Stimulated activated CD4-positive, alpha-beta T cell treated with anti-CD3 and anti-CD28 coated beads, TNF-alpha, amount 100 ng/mL, for 24 hours (primary cell): ENCODE measurements around the gene SEC14L1.
"Not testable (repeated sequence)": the region's sequence is repeated elsewhere in the genome, so short reads cannot be mapped to it uniquely, and the experiment has no call there.

ENCODE experiments used
- DNase-seq, 3 experiments: peaks; one replicate each; pipeline ENCODE4 v3.0.0-alpha.2; 2020; ENCODE audit warnings: low read depth in 3 of 3

SEC14L1 gene

DNA sequence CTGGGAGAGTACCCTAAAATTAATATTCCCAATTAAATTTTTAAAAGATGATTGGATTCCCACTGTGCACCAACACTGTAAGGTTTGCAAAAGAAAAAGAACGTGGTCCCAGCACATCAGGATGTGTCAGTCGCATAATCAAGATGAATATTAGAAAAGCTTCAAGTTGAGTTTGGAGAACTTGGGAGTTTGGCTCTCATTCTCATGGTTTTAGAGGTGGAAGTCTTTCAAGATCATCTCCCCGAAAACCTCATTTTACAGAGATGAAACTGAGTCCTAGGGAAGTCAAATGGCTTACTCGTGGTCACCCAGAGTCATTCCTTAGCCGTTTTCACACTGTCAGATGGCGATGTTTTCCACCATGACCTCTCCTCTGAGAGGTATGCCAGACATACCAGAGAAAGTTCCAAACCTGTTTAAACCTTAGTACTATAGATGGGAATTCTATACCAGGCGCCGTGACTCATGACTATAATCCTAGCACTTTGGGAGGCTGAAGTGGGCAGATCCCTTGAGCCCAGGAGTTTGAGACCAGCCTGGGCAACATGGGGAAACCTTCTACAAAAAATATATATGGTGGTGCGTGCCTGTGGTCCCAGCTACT lies 1.2 kb downstream of the SEC14L1 start:
- no peak for DNase-seq

DNA sequence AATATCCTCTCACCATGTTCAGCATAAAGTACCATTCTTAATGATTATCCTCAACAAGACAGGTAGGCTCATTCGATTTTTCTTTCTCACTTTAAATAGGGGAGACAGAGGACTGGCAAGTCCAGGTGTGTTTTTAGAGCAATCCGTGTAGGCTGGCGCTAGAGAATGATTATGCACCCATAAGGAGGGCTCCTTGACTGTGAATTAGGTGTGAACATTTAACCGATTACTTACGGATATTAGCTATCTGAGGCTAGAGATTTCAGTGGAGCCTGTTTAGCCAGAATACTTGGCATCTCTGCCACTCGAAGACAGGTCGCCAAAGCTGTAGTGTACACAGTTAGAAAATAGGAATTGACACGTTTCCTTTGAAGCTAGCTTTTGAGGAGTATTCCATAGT lies 1.9 kb downstream of the SEC14L1 start:
- no peak for DNase-seq

DNA sequence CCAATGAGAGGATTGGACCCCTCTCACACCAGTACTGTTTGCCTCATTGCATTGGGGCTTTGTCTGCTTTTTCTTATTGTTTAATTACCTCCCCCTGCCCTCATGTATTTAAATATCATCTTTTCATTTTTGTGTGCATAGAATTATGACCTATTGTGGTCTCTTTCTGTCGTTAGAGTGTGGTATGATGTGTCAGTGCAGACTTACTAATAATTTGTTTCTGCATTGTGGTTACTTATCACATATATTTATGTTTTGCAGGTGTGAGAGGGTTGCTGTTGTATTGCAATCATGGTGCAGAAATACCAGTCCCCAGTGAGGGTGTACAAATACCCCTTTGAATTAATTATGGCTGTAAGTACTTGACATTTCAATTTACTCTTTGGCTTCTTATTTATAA lies 2.5 kb downstream of the SEC14L1 start:
- DNase-seq: no peak

DNA sequence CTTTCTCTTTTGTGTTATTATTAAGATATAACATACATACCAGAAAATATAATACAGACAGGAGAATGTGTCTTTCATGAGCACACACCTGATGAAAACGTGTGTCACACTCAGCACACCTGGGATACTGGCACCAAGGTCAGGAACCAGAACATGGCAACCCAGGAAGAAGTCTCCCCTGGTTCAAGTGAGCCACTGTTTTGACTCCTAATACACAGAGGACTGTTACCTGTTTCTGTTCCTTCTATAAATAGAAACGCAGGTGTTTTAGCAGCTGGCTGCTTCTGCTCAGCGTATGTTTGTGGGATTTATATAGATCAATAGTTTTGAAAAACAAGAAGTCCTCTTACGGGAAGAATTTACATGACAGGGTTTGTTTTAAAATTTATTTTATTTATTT lies 3.5 kb downstream of the SEC14L1 start:
- no peak for DNase-seq

DNA sequence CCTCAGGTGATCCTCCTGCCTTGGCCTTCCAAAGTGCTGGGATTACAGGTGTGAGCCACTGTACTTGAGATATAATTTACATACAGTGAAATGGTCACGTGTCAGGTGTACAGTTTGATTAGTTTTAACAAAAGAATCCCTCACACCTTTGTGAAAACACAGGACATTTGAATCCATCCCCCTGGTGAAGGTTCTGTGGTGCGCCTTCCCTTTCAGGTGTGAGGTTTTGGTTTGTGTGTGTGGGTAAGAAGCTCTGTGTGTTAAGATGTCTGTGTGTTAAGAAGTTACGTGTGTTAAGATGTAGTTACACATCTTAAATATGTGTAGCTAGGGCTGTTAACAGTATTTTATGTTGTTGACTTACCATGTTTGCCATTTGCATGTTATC lies 4.4 kb downstream of the SEC14L1 start:
- no peak for DNase-seq

DNA sequence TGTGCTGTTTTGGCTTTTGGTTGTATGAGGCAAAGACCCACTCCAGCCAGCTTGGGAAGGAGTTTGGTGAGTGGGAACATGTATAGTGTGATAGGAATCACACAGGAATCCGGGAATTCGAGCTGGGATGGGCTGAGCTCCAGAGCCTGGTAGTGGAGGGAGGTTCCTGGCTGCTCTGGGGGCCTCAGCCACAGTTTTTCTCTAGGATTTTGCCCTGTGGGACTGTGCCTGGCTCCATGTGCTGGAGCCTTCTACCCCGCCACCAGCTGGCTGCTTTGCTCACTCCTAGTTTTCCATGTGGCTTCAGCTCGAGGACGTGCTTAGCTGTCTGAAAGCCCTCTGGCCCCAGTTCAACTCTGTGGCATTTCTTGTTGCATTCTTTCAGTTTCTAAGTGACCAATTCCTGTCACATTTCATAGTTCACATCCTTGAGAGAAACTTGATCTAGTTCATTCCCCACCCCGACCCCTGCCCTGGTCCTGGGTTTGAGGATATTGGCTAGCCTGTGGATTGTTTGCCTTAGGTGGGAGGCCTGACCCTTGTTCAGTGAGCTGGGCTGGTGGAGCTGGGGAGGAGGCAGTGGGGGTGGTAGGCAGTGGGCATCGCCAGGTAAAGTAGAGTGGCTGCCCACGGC lies 5.0 kb downstream of the SEC14L1 start:
- DNase-seq: no peak

DNA sequence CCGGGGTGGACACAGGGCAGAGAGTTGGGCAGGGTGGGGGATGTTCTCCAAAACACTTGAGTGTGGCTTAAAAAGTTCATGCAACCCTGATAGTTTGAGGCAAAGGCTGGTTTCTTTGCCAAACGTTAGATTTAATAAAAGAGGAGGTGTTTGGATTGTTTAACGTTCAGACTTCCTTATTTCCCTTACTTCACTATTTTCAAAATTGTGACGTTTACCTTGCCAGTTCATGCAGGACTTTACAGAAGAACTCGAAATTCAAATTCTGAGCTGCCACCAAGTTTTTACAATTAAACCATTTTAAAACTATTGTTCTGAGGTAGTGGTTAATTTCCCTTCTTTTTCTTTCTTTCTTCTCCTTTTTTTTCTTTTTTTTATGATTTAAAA lies 5.5 kb downstream of the SEC14L1 start:
- no peak for DNase-seq

DNA sequence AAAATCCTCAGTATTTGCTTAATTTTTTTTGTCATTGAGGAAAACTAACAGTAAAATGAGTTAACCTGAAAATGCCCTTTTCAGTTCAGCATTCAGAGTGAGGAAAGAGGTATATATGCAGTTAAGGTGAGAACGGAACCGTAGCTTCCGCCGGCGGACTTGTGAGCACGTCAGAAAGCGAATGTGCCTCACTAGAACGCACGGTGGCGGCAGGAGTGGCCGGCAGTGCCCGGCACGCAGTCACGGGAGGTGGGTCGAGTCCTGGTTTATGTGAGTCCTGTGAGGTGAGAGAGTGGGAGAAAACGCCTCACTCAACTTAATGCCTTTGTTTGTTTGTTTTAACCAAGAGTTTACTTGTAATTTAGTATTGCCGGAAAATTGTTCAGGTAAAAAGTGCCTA lies 6.1 kb downstream of the SEC14L1 start:
- no peak for DNase-seq

DNA sequence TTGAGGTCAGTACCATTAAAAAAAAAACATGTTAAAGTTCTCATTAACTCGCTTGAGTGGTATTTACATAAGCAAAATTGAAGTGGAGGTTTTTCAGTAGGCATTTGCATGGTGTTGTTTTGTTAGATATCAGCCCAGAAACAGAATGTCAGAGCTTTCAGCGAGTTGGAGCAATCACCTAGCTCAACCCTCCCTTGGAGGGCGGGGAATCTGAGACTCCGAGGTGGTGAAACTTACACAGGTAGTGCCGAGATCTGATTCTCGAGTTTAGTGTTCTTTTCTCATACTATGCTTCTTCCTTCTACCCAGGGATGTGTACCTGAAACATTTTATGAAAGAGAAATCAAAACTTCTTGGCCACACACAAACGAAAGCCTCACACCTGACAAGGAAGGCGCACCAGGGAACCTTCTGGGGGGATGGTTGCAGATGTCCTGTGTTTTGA lies 6.6 kb downstream of the SEC14L1 start:
- no peak for DNase-seq

DNA sequence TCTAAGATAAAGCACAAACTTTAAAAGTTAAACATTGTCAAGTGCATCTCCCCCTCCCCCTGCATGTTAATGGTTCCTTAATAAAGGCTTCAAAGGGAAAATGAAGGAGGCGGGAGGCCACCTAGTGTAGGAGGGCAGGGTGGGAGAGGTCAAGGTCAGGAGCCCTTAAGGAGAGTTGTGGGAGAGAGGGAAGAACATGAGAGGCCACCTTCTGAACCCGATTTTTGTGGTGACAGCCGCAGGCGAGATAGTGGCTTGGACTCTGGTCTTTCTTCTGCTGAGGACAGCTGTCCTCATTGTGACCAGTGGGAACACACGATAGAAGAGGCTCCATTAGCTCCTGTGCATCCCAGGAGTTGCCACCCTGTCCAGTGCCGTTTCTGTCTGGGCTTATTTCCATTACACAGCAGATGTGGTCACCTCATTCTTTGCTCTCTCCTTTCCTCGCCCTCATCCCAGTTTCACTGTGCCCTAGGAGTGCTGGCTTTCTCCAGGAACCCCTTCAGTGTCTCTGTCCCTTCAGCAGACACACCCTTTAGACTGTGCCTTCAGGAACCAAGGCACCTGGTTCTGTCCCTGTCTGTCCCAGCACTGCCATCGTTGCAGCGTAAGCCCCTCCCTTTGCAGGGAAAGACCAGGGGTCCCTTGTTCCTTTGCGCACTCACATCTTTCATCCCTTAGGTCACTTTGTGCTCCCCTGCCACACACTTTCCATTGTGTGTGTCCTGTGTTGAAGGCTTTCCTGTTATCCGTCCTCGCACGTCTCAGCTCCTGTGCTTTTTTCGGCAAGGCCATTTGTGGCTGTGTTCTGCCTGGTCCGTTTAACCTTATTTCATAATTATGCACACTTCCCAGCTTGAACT lies 7.5 kb downstream of the SEC14L1 start:
- no peak for DNase-seq

DNA sequence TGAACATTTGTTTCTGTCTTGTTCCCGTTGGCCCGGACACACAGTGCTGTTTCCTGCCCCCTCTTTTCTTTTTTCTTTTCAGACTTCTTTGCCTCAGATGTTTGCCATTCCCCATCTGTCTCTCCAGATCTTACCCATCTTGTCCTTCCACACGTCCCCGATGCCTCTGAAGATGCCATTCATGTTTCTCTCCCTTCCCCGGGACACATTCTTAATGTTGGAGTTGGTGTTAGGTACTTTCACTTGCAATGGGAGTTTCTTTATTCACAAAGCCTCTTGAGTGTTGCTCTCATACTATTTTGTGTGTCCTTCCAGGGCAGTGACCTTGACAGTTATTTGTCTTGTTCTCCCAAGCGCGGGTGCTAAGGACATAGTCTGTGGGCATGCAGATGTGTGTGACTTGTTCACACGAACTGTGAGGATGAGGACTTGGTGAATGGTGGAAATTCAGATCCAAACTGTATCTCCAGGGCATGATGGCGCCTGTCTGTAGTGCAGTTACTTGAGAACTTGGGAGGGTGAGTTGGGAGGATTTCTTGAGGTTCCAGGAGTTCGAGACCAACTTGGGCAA lies 8.3 kb downstream of the SEC14L1 start:
- DNase-seq: no peak

DNA sequence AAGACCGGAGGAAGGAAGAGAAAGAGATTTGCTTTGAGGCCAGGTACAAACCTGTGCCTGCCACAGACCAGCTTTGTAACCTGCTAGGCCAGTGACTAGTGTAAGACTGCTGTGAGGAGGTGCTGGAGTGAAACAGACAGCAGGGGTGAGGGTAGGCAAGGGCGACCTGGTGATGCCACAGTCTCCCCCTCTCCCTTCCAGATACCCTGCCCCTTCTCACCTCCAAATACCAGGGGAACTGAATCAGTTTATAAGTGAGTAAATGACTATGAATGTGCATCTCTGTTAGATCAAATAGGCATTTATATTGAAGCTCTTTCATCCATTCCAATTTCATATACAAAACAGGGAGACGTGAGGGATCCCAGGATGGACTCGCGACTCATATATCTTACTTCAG lies 9.4 kb downstream of the SEC14L1 start:
- DNase-seq: no peak

DNA sequence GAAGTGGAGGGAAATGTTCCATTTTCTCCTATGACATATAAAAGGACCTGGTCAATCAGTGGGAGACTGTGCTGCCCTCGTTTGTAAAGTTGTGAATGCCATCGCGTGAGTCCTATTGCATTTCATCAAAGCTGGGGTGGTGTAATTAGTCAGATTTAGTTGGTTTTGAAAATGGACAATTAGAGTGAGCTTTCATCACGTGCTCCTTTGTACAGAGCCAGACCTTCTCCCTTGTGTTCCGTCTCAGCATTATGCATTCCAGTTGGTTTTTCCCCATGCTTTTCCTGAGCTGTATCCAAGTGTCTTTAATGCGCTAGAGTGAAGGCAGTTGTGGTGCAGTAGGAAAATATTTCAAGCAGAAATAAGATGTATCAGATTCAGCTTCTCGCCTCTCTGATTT lies 10.4 kb downstream of the SEC14L1 start:
- DNase-seq: no peak

DNA sequence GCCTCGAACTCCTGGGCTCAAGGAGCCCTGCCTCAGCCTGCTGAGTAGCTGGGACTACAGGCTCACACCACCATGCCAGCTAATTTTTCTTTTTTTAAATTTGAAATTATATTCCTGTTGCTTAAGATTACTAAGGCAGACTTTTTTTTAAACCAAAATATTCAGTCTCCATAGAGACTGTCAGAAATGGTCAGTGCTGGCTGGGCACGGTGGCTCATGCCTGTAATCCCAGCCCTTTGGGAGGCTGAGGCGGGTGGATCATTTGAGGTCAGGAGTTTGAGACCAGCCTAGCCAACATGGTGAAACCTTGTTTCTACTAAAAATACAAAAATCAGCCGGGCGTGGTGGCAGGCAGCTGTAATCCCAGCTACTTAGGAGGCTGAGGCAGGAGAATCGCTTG lies 11.3 kb downstream of the SEC14L1 start:
- DNase-seq: not testable (repeated sequence)

DNA sequence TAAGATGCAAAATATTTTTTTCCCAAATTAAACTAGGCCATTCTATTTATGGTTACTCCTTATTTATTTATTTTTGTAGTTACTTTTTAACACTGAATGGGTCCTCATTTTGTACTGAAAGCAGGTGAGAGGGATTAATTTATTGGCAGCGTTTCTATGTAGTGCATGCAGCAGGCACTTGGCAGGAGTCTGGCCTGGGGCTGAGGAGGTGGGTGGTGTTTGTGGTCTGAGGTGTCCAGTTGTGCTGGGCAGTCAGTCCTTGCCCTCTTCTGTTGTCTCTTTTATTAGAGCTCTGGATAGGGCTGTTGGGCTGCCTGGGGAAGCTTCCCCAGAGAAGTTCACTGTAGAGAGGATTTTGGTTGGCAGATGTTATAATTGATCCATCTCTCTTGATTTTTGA lies 12.7 kb downstream of the SEC14L1 start:
- no peak for DNase-seq

DNA sequence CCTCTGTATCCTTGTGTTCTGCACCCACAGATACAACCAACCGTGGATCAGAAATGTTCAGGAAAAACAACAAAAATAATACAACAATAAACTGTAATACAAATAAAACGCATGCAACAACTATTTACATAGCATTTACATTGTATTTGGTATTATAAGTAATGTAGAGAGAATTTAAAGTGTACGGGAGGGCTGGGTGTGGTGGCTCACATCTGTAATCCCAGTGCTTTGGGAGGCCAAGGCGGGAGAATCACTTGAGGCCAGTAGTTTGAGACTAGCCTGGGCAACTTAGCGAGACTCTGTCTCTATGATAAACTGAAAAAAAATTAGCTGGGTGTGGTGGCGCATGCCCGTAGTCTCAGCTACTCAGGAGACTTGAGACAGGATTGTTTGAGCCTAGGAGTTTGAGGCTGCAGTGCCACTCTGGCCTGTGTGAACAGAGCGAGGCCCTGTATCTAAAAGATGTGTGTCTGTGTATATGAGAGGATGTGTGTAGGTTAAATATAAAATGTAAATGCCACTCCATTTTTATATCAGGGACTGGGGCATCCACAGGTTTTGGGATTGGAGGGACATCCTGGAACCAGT lies 13.3 kb downstream of the SEC14L1 start:
- no peak for DNase-seq

DNA sequence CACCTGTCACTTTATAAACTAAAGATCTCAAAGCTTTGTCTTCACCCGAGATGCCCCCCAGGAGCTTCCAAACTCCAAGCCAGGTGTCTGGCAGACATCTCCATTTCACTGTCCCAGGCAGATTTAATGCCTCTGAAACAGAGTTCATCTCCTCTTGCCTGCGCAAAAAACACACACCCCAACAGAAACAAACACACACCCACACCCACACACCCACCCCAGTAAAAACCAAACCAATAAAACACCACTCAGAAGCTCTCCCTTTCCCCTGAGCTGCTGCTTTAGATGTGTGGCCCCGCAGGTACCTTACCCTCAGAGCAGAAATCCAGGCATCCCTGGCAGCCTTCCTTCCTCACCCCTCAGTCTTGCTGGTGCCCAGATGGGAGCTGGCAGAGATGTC lies 14.4 kb downstream of the SEC14L1 start:
- no peak for DNase-seq

DNA sequence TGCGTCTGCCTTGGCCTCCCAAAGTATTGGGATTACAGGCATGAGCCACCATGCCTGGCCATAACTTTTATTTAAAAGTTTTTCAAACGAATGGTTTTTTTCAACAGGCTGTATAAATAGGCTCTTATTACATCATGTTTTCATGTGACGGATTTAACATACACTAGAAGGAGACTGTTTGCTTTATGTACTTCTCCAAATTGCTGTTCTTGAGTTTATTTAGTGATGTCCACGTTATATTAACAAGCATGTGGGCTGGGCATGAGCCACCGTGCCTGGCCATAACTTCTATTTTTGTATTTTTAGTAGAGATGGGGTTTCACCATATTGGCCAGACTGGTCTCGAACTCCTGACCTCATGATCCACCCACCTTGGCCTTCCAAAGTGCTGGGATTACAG lies 17.0 kb downstream of the SEC14L1 start:
- DNase-seq: not testable (repeated sequence)

DNA sequence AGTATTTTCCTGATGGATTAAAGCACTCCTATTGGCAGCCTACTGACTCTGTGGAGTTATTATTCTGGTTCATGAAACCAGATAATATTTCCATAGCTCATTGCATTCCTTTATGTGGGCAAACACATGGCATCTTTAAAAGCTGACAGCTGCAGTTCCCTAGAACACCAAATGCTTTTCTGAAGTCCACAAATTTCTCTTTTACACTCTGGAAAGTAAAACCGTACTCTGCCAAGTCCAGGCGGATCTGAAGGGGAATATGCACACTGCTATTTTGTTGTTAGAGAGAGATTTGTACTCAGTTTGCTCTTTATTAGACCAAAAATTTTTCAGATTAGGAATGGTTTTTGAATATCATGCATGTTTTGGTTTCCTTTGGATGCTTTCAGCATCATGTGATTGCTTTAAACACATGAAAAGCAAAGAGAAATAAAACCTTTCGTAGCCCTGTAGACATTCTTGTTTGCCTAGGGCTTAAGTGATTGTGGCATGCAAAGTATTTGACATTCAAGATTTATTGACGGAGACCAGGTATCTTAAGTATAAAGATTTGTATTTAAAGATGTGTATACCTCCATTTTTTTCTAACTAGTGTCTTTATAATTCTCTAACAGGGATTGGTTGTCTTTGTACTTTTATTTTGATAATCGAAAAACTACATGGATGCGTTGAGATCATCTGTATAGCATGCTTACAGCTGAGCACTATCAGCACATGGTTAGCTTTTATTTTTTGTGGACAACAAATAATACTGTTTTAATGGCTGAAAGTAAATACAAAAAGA lies 19.5 kb downstream of the SEC14L1 start:
- DNase-seq: no peak

DNA sequence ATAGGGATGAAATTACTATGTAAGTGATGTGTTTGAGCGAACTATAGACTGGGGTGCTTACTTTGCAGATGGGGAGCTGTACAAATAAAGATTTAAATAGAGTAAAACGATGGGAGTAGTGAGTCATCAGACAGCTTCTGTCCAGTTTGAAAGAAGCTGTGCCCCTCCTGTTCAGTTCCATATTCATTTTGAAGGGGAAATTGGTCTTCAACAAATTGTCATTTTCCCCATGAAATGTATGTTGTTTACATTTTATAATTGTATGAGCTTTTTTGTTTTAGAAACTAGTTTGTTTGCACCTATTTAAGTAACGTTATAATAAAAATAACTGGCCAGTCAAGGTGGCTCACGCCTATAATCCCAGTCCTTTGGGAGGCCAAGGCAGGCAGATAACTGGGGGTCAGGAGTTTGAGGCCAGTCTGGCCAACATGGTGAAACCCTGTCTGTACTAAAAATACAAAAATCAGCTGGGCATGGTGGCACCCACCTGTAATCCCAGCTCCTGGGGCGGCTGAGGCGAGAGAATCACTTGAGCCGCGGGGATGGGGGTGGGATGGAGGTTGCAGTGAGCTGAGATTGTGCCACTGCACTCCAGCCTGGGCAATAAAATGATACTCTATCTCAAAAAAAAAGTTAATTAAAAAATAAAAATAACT lies 20.2 kb downstream of the SEC14L1 start:
- no peak for DNase-seq

DNA sequence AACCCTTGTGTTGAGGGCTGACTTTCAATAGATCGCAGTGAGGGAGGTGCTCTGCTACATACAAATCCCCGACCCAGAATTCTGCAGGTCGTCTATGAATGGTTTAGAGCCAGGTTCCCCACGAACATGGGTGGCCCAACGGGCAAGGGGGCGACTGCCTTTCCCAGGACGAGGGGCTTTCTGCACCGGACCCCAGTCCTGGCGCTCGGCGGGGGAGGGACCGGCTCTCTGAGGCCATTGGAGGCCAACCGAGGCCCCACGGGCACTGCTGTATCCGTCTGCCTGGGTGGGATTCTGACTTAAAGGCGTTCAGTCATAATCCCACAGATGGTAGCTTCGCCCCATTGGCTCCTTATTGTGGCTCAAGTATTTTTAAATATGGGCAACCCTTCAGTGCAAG lies 21.2 kb downstream of the SEC14L1 start:
- no peak for DNase-seq
